Peyer's patch (tissue), 4 donors: ENCODE data around the gene CLEC2L. TPM values are rescaled to one million over a fixed set of nuclear protein-coding genes. Genes with fewer than 3 reads are reported as not detected.

Source experiments
- DNase-seq, 3 donors: peaks; one replicate each; pipeline ENCODE4 v3.0.0-alpha.2; 2017 to 2019
- H3K27ac ChIP-seq, 4 donors: fragments of 200-600 bp; sonication (generic); one replicate each; pipeline ENCODE4 v1.5.1; 2016 to 2019
- H3K27me3 ChIP-seq, 2 donors: fragments of 200-600 bp; sonication (generic); one replicate each; pipeline ENCODE4 v1.5.1; 2019
- H3K36me3 ChIP-seq, 3 donors: fragments of 200-600 bp; sonication (generic); one replicate each; pipeline ENCODE4 v1.5.1; 2016 to 2019
- H3K4me1 ChIP-seq, 4 donors: fragments of 200-600 bp; sonication (generic); one replicate each; pipeline ENCODE4 v1.5.1; 2016 to 2019
- H3K4me3 ChIP-seq, 4 donors: fragments of 200-600 bp; sonication (generic); 1 replicate in 3 of 4; 2 replicates in 1 of 4; pipeline ENCODE4 v1.5.1; 2016 to 2019; ENCODE audit warnings: mild to moderate bottlenecking in 1 of 4
- H3K9me3 ChIP-seq, 4 donors: fragments of 200-600 bp; sonication (generic); one replicate each; pipeline ENCODE4 v1.5.1; 2016 to 2019; ENCODE audit warnings: mild to moderate bottlenecking in 1 of 4
- CTCF ChIP-seq, 6 experiments: fragments of 450-650 bp in 4 of 6; fragments of 200-600 bp in 2 of 6; sonication (generic) in 1 of 6; IDR thresholded peaks; one replicate each; pipeline ENCODE4 v1.5.1; 2017 to 2019; ENCODE audit warnings: antibody characterized with exemption in 6 of 6, mild to moderate bottlenecking in 3 of 6, moderate library complexity in 1 of 6
- POLR2A ChIP-seq, 2 donors: fragments of 450-650 bp; IDR thresholded peaks; one replicate each; pipeline ENCODE4 v1.5.1; 2017; ENCODE audit warnings: antibody characterized with exemption in 2 of 2, mild to moderate bottlenecking in 2 of 2, moderate library complexity in 2 of 2
- total RNA-seq, 4 donors: library from RNA; depleted of rRNA; stranded (reverse); fragments of >200 nt; gene quantifications; one replicate each; pipeline ENCODE4 v1.1.0, GENCODE V29; 2016

The CLEC2L gene
- total RNA-seq, 4 donors from 2014 or later, result not detected

GRCh38 chr7:139566075-139566474 lies 42.6 kb downstream of the CLEC2L start:
- Histone ChIP-seq H3K9me3 (no peaks in the 10 kb centered on the region), H3K4me3 (no peak overlapping the region), H3K4me1 (no peaks in the 10 kb centered on the region), H3K27me3 (no peaks in the 10 kb centered on the region), H3K36me3 (peaks cover 0 to 15% (median 0%) of the 10 kb centered on the region in 3 donors), H3K27ac (no peak overlapping the region)
- TF ChIP-seq CTCF (IDR thresholded peaks at IDR 0.05), result no peak
- TF ChIP-seq POLR2A (IDR thresholded peaks at IDR 0.05), result no peak
- DNase-seq, result peak in 1 of 3 donors; percentile 29

DNA sequence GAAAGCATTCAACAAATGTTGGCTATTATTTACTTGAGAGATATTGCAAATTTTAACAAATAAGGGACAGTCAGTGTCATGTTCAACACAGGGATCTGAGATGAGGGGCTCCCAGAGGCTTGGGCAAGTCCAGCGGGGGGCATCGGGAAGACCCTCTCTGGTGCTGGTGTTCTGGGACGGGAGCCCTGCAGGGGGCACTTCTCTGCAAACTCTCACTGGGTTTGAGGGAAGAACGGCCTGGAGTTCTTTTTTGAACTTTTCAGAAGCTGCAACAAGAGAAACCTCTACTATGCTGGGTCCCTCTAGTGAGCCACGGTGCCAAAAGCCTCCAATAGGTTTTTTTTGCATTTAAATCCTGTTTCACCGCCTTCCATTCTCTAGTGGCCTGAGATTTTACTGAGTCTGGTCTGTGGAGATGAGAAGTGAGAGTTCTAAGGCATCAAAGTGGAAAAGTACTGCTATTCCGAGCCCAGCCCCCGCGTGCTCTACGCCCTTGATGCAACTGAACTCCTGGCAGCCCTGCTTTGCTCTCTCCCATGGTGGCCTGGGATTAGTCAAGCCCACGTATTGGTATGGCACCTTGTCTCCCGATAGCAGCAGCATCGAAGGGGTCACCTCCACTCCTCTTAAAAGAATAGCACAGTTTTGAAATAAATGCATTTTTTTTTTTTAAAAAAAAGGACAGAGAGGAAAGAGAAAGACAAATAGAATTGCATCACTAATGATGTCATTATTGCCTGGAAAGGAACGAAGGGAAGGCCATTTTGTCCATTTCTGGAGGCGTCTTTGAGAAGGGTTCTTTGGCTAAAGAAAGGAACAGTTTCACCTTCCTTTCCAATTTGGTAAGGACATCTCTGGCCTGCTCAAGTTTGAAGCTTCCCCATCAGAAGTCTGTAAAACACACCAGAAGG lies 43.5 kb downstream of the CLEC2L start:
- H3K4me3 ChIP-seq, result no peak overlapping the region
- DNase-seq, result peak in 1 of 3 donors; percentile 28
- no peak overlapping the region for H3K27ac ChIP-seq
- H3K4me1 ChIP-seq, result no peaks in the 10 kb centered on the region
- peaks cover 0 to 21% (median 0%) of the 10 kb centered on the region in 3 donors for H3K36me3 ChIP-seq
- H3K27me3 ChIP-seq, result no peaks in the 10 kb centered on the region
- no peak for TF ChIP-seq POLR2A (IDR thresholded peaks at IDR 0.05)
- H3K9me3 ChIP-seq, result no peaks in the 10 kb centered on the region

DNA sequence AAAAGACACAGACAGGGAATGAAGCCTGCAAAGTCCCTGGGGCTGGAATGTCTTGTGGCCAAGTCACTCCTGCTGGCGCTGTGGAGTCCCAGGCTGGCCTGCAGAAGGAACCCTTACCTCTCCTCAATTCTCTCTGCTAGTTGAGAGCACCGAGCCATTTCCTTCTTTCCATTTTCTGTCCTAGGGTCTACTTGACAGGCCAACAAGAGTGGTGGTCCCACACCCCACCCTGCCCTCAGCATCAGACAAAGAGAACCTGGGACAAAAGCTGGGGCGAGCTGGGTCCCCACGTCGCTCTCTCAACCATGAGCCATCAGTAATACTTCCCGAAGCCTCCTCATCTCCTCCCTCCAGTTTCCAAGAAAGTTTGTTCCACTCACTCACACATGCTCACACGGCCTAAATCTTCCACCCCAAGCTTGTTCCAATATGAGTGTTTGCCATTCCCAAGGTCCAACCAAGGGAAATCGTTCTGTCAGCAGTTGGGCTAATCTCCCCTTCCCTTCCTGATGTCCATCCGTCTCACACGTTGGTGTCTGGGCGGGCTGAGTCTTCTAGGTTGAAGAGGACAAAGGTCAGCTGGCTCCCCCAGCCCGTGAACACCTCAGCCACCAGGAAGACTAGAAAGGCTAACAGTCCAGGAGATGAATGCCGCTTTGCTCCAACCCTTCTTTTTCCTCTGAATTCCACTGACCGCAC lies 44.3 kb downstream of the CLEC2L start:
- Histone ChIP-seq H3K27me3 (no peaks in the 10 kb centered on the region), H3K4me3 (no peak overlapping the region), H3K9me3 (no peaks in the 10 kb centered on the region), H3K4me1 (no peaks in the 10 kb centered on the region), H3K36me3 (peaks cover 0 to 24% (median 0%) of the 10 kb centered on the region in 3 donors), H3K27ac (no peak overlapping the region)
- peak in 1 of 3 donors; percentile 29 for DNase-seq
- TF ChIP-seq CTCF (IDR thresholded peaks at IDR 0.05), result no peak
- TF ChIP-seq POLR2A (IDR thresholded peaks at IDR 0.05), result no peak

GRCh38 chr7:139568346-139568675 lies 44.8 kb downstream of the CLEC2L start:
- DNase-seq, result peak in 1 of 3 donors; percentile 17
- Histone ChIP-seq H3K27me3 (no peaks in the 10 kb centered on the region), H3K36me3 (peaks cover 0 to 30% (median 0%) of the 10 kb centered on the region in 3 donors), H3K4me3 (no peak overlapping the region), H3K27ac (no peak overlapping the region), H3K4me1 (no peaks in the 10 kb centered on the region), H3K9me3 (no peaks in the 10 kb centered on the region)
- TF ChIP-seq CTCF (IDR thresholded peaks at IDR 0.05) (no peak), POLR2A (IDR thresholded peaks at IDR 0.05) (no peak)

DNA sequence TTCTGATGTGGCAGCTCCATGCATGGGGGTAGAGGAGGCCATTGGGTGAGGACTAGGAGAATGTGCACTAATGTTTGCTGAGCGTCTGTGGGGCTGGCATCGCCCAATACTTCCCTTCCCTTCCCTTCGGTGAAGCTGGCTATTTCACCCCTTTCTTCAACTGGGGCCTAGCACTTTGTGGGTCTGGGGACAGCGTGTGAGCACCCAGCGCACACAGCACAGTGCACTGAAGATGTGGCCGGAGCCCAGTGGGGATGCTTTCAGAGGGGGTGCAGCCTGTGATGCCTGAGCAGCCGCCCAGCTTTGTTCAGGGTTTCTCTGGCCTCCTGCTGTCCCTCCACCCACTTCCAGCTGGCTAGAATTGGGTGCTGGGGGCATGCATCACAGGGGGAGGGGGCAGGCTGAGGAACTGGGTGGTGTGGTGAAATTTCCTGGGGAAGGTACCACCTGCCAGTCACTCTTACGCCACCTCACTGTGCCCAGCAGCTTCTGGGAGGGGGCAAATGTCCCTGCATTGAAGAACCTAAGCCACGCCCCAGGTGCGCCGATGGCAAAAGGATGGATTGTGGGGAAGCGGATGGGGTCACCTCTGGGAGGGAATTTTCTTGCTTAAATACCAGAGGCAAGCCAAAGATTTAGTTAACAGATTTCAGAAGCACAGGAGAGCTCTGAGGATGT lies 45.5 kb downstream of the CLEC2L start:
- Histone ChIP-seq H3K9me3 (no peaks in the 10 kb centered on the region), H3K36me3 (peaks cover 0 to 36% (median 0%) of the 10 kb centered on the region in 3 donors), H3K27me3 (no peaks in the 10 kb centered on the region), H3K4me1 (no peaks in the 10 kb centered on the region), H3K27ac (no peak overlapping the region), H3K4me3 (no peak overlapping the region)
- TF ChIP-seq POLR2A (IDR thresholded peaks at IDR 0.05) (no peak), CTCF (IDR thresholded peaks at IDR 0.05) (no peak)
- no peak for DNase-seq
